Astrocyte (in vitro differentiated cells and primary cell): ENCODE measurements around the gene ENOX1. TPM values are rescaled to one million over a fixed set of nuclear protein-coding genes. Genes with fewer than 3 reads are reported as not detected.

Experiments
- DNase-seq: peaks from one replicate; pipeline ENCODE4 v3.0.0-alpha.2; 2010; ENCODE audit warnings: low read depth
- FAIRE-seq: peaks from 2 replicates; lab custom pipeline; 2011; peaks lifted over from hg19 to GRCh38; lab: Jason Lieb, UNC
- H2AFZ ChIP-seq: 2 replicates; pipeline ENCODE4 v1.6.0; 2012; ENCODE audit warnings: low read depth, low read length, inconsistent platforms
- H3K27ac ChIP-seq: 2 replicates; pipeline ENCODE4 v1.5.1; 2011; ENCODE audit warnings: low read depth, low read length, inconsistent platforms
- H3K27me3 ChIP-seq: 2 replicates; pipeline ENCODE4 v1.6.0; 2011; ENCODE audit warnings: low read length, inconsistent platforms; ENCODE audit not compliant: insufficient read depth
- H3K36me3 ChIP-seq: 2 replicates; pipeline ENCODE4 v1.5.1; 2011; ENCODE audit warnings: low read length, inconsistent platforms; ENCODE audit not compliant: insufficient read depth
- H3K4me1 ChIP-seq: 2 replicates; pipeline ENCODE4 v1.5.1; 2011; ENCODE audit warnings: low read length, inconsistent platforms; ENCODE audit not compliant: insufficient read depth
- H3K4me2 ChIP-seq: 2 replicates; pipeline ENCODE4 v1.6.0; 2012; ENCODE audit warnings: low read length, inconsistent platforms
- H3K4me3 ChIP-seq: 2 replicates; pipeline ENCODE4 v1.5.1; 2011; ENCODE audit warnings: low read depth, mild to moderate bottlenecking, low read length, inconsistent platforms; ENCODE audit not compliant: insufficient read depth
- H3K79me2 ChIP-seq: 2 replicates; pipeline ENCODE4 v1.6.0; 2012; ENCODE audit warnings: mild to moderate bottlenecking, low read length, inconsistent platforms; ENCODE audit not compliant: insufficient read depth
- H3K9ac ChIP-seq: 2 replicates; pipeline ENCODE4 v1.6.0; 2012; ENCODE audit warnings: mild to moderate bottlenecking, low read length, inconsistent platforms
- H3K9me3 ChIP-seq: 2 replicates; pipeline ENCODE4 v1.5.1; 2012; ENCODE audit warnings: low read depth, mild to moderate bottlenecking, low read length, inconsistent platforms; ENCODE audit not compliant: insufficient read depth
- H4K20me1 ChIP-seq: 2 replicates; pipeline ENCODE4 v1.6.0; 2012; ENCODE audit warnings: low read length, inconsistent platforms; ENCODE audit not compliant: insufficient read depth
- H3K27ac Mint-ChIP-seq: one replicate; pipeline ENCODE4 v1.8.0; 2021; ENCODE audit warnings: mild to moderate bottlenecking, mixed read lengths; ENCODE audit not compliant: unreplicated experiment
- H3K27me3 Mint-ChIP-seq: one replicate; pipeline ENCODE4 v1.8.0; 2021; ENCODE audit warnings: low read depth, mixed read lengths; ENCODE audit not compliant: unreplicated experiment
- H3K36me3 Mint-ChIP-seq: one replicate; pipeline ENCODE4 v1.8.0; 2021; ENCODE audit warnings: low read depth, mixed read lengths; ENCODE audit not compliant: unreplicated experiment
- H3K4me1 Mint-ChIP-seq: one replicate; pipeline ENCODE4 v1.8.0; 2021; ENCODE audit warnings: low read depth, mixed read lengths; ENCODE audit not compliant: unreplicated experiment
- H3K4me3 Mint-ChIP-seq: one replicate; pipeline ENCODE4 v1.8.0; 2021; ENCODE audit warnings: mild to moderate bottlenecking, moderate library complexity, mixed read lengths; ENCODE audit not compliant: unreplicated experiment
- H3K9me3 Mint-ChIP-seq: one replicate; pipeline ENCODE4 v1.8.0; 2021; ENCODE audit warnings: mild to moderate bottlenecking, mixed read lengths; ENCODE audit not compliant: unreplicated experiment
- CTCF ChIP-seq: IDR thresholded peaks from 2 replicates; pipeline ENCODE4 v1.5.1; 2011; ENCODE audit warnings: low read depth, mild to moderate bottlenecking, inconsistent platforms, low read length, moderate library complexity; ENCODE audit not compliant: insufficient read depth
- EZH2 ChIP-seq: IDR thresholded peaks from 2 replicates; pipeline ENCODE4 v1.6.1; 2012; ENCODE audit warnings: mild to moderate bottlenecking, low read length, inconsistent platforms; ENCODE audit not compliant: insufficient read depth
- total RNA-seq: library from RNA; stranded (reverse); gene quantifications from 2 replicates; pipeline ENCODE4 v1.2.1, GENCODE V29; 2021

The ENOX1 gene
- total RNA-seq, 1 donor from 2014 or later: 2.3 TPM

- Histone ChIP-seq H3K36me3 (no peaks in the 10 kb centered on the region), H3K9me3 (no peaks in the 10 kb centered on the region), H3K27me3 (no peaks in the 10 kb centered on the region), H3K27ac (no peak overlapping the region), H3K4me3 (no peak overlapping the region), H3K4me1 (peaks cover 19% of the 10 kb centered on the region), H3K9ac (no peak overlapping the region), H3K79me2 (no peaks in the 10 kb centered on the region), H4K20me1 (no peaks in the 10 kb centered on the region), H2AFZ (no peak overlapping the region), H3K4me2 (no peak overlapping the region)
- peaks cover 30% of the 10 kb centered on the region for H3K4me1 Mint-ChIP-seq
- FAIRE-seq (no peak), DNase-seq (no peak)
- no peaks in the 10 kb centered on the region for H3K36me3 Mint-ChIP-seq
- no peaks in the 10 kb centered on the region for H3K9me3 Mint-ChIP-seq
- H3K27me3 Mint-ChIP-seq: no peaks in the 10 kb centered on the region
- no peak overlapping the region for H3K27ac Mint-ChIP-seq
- H3K4me3 Mint-ChIP-seq: no peak overlapping the region
- TF ChIP-seq CTCF (no peak), EZH2 (no peak)
Measured at GRCh38 chr13:43265028-43265427, 521.7 kb downstream of the ENOX1 start.

GRCh38 chr13:43264458-43264857 lies 522.3 kb downstream of the ENOX1 start:
- Histone ChIP-seq H4K20me1 (no peaks in the 10 kb centered on the region), H3K4me1 (peaks cover 13% of the 10 kb centered on the region), H3K4me3 (no peak overlapping the region), H3K9me3 (no peaks in the 10 kb centered on the region), H3K4me2 (no peak overlapping the region), H3K79me2 (no peaks in the 10 kb centered on the region), H3K9ac (no peak overlapping the region), H3K27me3 (no peaks in the 10 kb centered on the region), H2AFZ (no peak overlapping the region), H3K36me3 (no peaks in the 10 kb centered on the region), H3K27ac (no peak overlapping the region)
- no peak overlapping the region for H3K27ac Mint-ChIP-seq
- no peaks in the 10 kb centered on the region for H3K9me3 Mint-ChIP-seq
- FAIRE-seq (no peak), DNase-seq (no peak)
- no peaks in the 10 kb centered on the region for H3K36me3 Mint-ChIP-seq
- no peak overlapping the region for H3K4me3 Mint-ChIP-seq
- H3K27me3 Mint-ChIP-seq: no peaks in the 10 kb centered on the region
- TF ChIP-seq CTCF (no peak), EZH2 (no peak)
- H3K4me1 Mint-ChIP-seq: peaks cover 27% of the 10 kb centered on the region

- no peaks in the 10 kb centered on the region for H3K36me3 Mint-ChIP-seq
- H3K4me3 ChIP-seq: no peak overlapping the region
- no peak overlapping the region for H3K4me3 Mint-ChIP-seq
- H3K79me2 ChIP-seq: no peaks in the 10 kb centered on the region
- DNase-seq: no peak
- H4K20me1 ChIP-seq: no peaks in the 10 kb centered on the region
- H3K9ac ChIP-seq: no peak overlapping the region
- H3K27ac Mint-ChIP-seq: no peak overlapping the region
- H3K27me3 ChIP-seq: no peaks in the 10 kb centered on the region
- peaks cover 14% of the 10 kb centered on the region for H3K4me1 Mint-ChIP-seq
- H3K9me3 Mint-ChIP-seq: peaks cover 2% of the 10 kb centered on the region
- TF ChIP-seq EZH2: no peak
- no peak for TF ChIP-seq CTCF
- H2AFZ ChIP-seq: no peak overlapping the region
- no peak for FAIRE-seq
- H3K9me3 ChIP-seq: no peaks in the 10 kb centered on the region
- no peak overlapping the region for H3K4me2 ChIP-seq
- H3K4me1 ChIP-seq: no peaks in the 10 kb centered on the region
- no peaks in the 10 kb centered on the region for H3K27me3 Mint-ChIP-seq
- H3K27ac ChIP-seq: no peak overlapping the region
- no peaks in the 10 kb centered on the region for H3K36me3 ChIP-seq
Measured at GRCh38 chr13:43263047-43263446, 523.7 kb downstream of the ENOX1 start.
